ENCODE results near the gene MAP2K2.

MAP2K2 gene

GRCh38 chr19:4049432-4049831 lies 74.5 kb downstream of the MAP2K2 start:
- Histone ChIP-seq H3K4me2 (ENCODE audit: low read depth, low read length, poor library complexity, severe bottlenecking) (no peak overlapping the region), H3F3A (ENCODE audit: low read depth) (no peaks in the 10 kb centered on the region), H3K4me1 (ENCODE audit: insufficient read depth, low read length, poor library complexity, severe bottlenecking) (no peaks in the 10 kb centered on the region), H2AFZ (ENCODE audit: low read length) (no peak overlapping the region), H3K9me2 (replicated peaks; ENCODE audit: low read depth, low read length) (no peaks in the 10 kb centered on the region), H3K4me3 (ENCODE audit: low read length, poor library complexity, severe bottlenecking) (no peak overlapping the region), H4K20me1 (ENCODE audit: insufficient read depth, low read length, poor library complexity, severe bottlenecking) (peaks cover 56% of the 10 kb centered on the region), H3K27me3 (ENCODE audit: insufficient read depth, low read length, poor library complexity, severe bottlenecking) (no peaks in the 10 kb centered on the region), H3K9me3 (ENCODE audit: insufficient read depth, low read depth, low read length) (no peaks in the 10 kb centered on the region), H3K79me2 (ENCODE audit: insufficient read depth, low read length) (peaks cover 59% of the 10 kb centered on the region; the same call in 1 of the 2 replicates), H3K9ac (ENCODE audit: low read depth, low read length, poor library complexity, severe bottlenecking) (no peak overlapping the region), H3K36me3 (ENCODE audit: insufficient read depth, low read length) (peaks cover 75% of the 10 kb centered on the region; the same call in 1 of the 2 replicates)
- TF ChIP-seq CTCF (conservative IDR thresholded peaks at IDR 0.05; ENCODE audit: low read length) (no peak), EZH2phosphoT487 (IDR thresholded peaks at IDR 0.05; ENCODE audit: borderline replicate concordance) (no peak)

- no peak overlapping the region for H3K4me3 ChIP-seq (ENCODE audit: low read length, poor library complexity, severe bottlenecking)
- no peak overlapping the region for H3K9ac ChIP-seq (ENCODE audit: low read depth, low read length, poor library complexity, severe bottlenecking)
- H4K20me1 ChIP-seq (ENCODE audit: insufficient read depth, low read length, poor library complexity, severe bottlenecking): peaks cover 43% of the 10 kb centered on the region
- no peak overlapping the region for H2AFZ ChIP-seq (ENCODE audit: low read length)
- TF ChIP-seq CTCF (conservative IDR thresholded peaks at IDR 0.05; ENCODE audit: low read length): no peak
- TF ChIP-seq EZH2phosphoT487 (IDR thresholded peaks at IDR 0.05; ENCODE audit: borderline replicate concordance): no peak
- peaks cover 54% of the 10 kb centered on the region; the same call in 1 of the 2 replicates for H3K36me3 ChIP-seq (ENCODE audit: insufficient read depth, low read length)
- H3K9me2 ChIP-seq (replicated peaks; ENCODE audit: low read depth, low read length): no peaks in the 10 kb centered on the region
- no peaks in the 10 kb centered on the region for H3K27me3 ChIP-seq (ENCODE audit: insufficient read depth, low read length, poor library complexity, severe bottlenecking)
- H3K9me3 ChIP-seq (ENCODE audit: insufficient read depth, low read depth, low read length): no peaks in the 10 kb centered on the region
- peaks cover 42% of the 10 kb centered on the region; the same call in 1 of the 2 replicates for H3K79me2 ChIP-seq (ENCODE audit: insufficient read depth, low read length)
- no peaks in the 10 kb centered on the region for H3K4me1 ChIP-seq (ENCODE audit: insufficient read depth, low read length, poor library complexity, severe bottlenecking)
- H3K4me2 ChIP-seq (ENCODE audit: low read depth, low read length, poor library complexity, severe bottlenecking): no peak overlapping the region
- H3F3A ChIP-seq (ENCODE audit: low read depth): no peaks in the 10 kb centered on the region
Observed at GRCh38 chr19:4046946-4047683, 76.8 kb downstream of the MAP2K2 start.

GRCh38 chr19:4046362-4046691 lies 77.6 kb downstream of the MAP2K2 start:
- Histone ChIP-seq H3K4me1 (ENCODE audit: insufficient read depth, low read length, poor library complexity, severe bottlenecking) (no peaks in the 10 kb centered on the region), H3K4me3 (ENCODE audit: low read length, poor library complexity, severe bottlenecking) (no peak overlapping the region), H3K79me2 (ENCODE audit: insufficient read depth, low read length) (peaks cover 35% of the 10 kb centered on the region; the same call in 1 of the 2 replicates), H3K9me2 (replicated peaks; ENCODE audit: low read depth, low read length) (no peaks in the 10 kb centered on the region), H2AFZ (ENCODE audit: low read length) (no peak overlapping the region), H3K9ac (ENCODE audit: low read depth, low read length, poor library complexity, severe bottlenecking) (no peak overlapping the region), H3K9me3 (ENCODE audit: insufficient read depth, low read depth, low read length) (no peaks in the 10 kb centered on the region), H3K4me2 (ENCODE audit: low read depth, low read length, poor library complexity, severe bottlenecking) (no peak overlapping the region), H3K36me3 (ENCODE audit: insufficient read depth, low read length) (peaks cover 46% of the 10 kb centered on the region; the same call in 1 of the 2 replicates), H4K20me1 (ENCODE audit: insufficient read depth, low read length, poor library complexity, severe bottlenecking) (peaks cover 35% of the 10 kb centered on the region), H3K27me3 (ENCODE audit: insufficient read depth, low read length, poor library complexity, severe bottlenecking) (no peaks in the 10 kb centered on the region), H3F3A (ENCODE audit: low read depth) (no peaks in the 10 kb centered on the region)
- TF ChIP-seq CTCF (conservative IDR thresholded peaks at IDR 0.05; ENCODE audit: low read length): no peak
- TF ChIP-seq EZH2phosphoT487 (IDR thresholded peaks at IDR 0.05; ENCODE audit: borderline replicate concordance): no peak

Measured in Loucy (cell line).